Epithelial cell of esophagus (primary cell): ENCODE measurements around the gene COG5.
A peak's percentile ranks its signal among the peaks of the same experiment; 100 is the strongest.

Source experiments
- DNase-seq: peaks from one replicate; pipeline ENCODE4 v3.0.0; 2010; ENCODE audit warnings: low read depth
- H3K4me3 ChIP-seq: 2 replicates; pipeline ENCODE4 v1.5.1; 2011; ENCODE audit warnings: mild to moderate bottlenecking, low read length, control low read depth
- CTCF ChIP-seq: IDR thresholded peaks from 2 replicates; pipeline ENCODE4 v1.5.1; 2011; ENCODE audit warnings: low read depth, mild to moderate bottlenecking, low read length, control low read depth, inconsistent platforms; ENCODE audit not compliant: insufficient read depth; ENCODE audit errors: missing control alignments

The COG5 gene

GRCh38 chr7:107563775-107564552 is at the start of gene COG5, which contains the start of gene DUS4L:
COG5 (minus strand) TSS chr7:107563920; CDS start chr7:107563896, 24 bp downstream.
DUS4L (plus strand) TSS chr7:107563971; CDS start chr7:107567071, 3,100 bp downstream.
- DNase-seq, result peak; percentile 89
- peak within 1 kb of the TSS; percentile 82 for H3K4me3 ChIP-seq
- TF ChIP-seq CTCF, result no peak

GRCh38 chr7:107613439-107613838 is 49.7 kb upstream of the COG5 start:
- TF ChIP-seq CTCF, result no peak
- no peak overlapping the region for H3K4me3 ChIP-seq
- no peak for DNase-seq

GRCh38 chr7:107610323-107610722 is 46.6 kb upstream of the COG5 start:
- no peak for TF ChIP-seq CTCF
- DNase-seq, result no peak
- no peak overlapping the region for H3K4me3 ChIP-seq

GRCh38 chr7:107609811-107610261 is 46.1 kb upstream of the COG5 start:
- DNase-seq, result no peak
- no peak for TF ChIP-seq CTCF
- no peak overlapping the region for H3K4me3 ChIP-seq

- H3K4me3 ChIP-seq, result no peak overlapping the region
- TF ChIP-seq CTCF, result no peak
Measured at GRCh38 chr7:107606303-107606702, 42.6 kb upstream of the COG5 start.

GRCh38 chr7:107605218-107605815 is 41.6 kb upstream of the COG5 start:
- no peak for TF ChIP-seq CTCF

More at GRCh38 chr7:107606303-107606702, 42.6 kb upstream of the COG5 start:
- peak; percentile 29 for DNase-seq

More at GRCh38 chr7:107605218-107605815, 41.6 kb upstream of the COG5 start:
- no peak for DNase-seq
- H3K4me3 ChIP-seq, result no peak overlapping the region
